ENCODE results near the gene PRR14. TPM values are rescaled to one million over a fixed set of nuclear protein-coding genes. Genes with fewer than 3 reads are reported as not detected.
A peak's percentile ranks its signal among the peaks of the same experiment; 100 is the strongest.

PRR14 gene
- total and polyA plus RNA-seq, 12 donors: 9.6 to 204 (median 39.3) TPM

- peaks cover 5% of the 10 kb centered on the region in 2 donors for H3K4me1 ChIP-seq (replicated peaks in 1 of 2)
- TF ChIP-seq POLR2A (IDR thresholded peaks at IDR 0.05): no peak
- no peak for TF ChIP-seq CTCF (IDR thresholded peaks at IDR 0.05)
- peak; percentile 53 to 76 (median 67) for DNase-seq
- peak overlapping the region; percentile 3 to 91 (median 74) for H3K4me3 ChIP-seq
- H3K36me3 ChIP-seq (replicated peaks in 1 of 2): peaks cover 0 to 35% of the 10 kb centered on the region in 2 donors
- no peaks in the 10 kb centered on the region for H3K9me3 ChIP-seq (replicated peaks in 1 of 3)
- intact Hi-C loops (cut with DNase I): no loop called here
- 12 to 32% (median 17%) methylated on average over 13 to 40 of the region's 40 CpGs for WGBS, 4 donors
- no peaks in the 10 kb centered on the region for H3K27me3 ChIP-seq
- H3K27ac ChIP-seq: peak overlapping the region; percentile 85 to 97 (median 91)
Observed at GRCh38 chr16:30609002-30609925, 41.5 kb upstream of the PRR14 start.

- DNase-seq: peak; percentile 95 to 97 (median 96)
- Histone ChIP-seq H3K4me3 (peak within 1 kb of the TSS; percentile 3 to 91 (median 74)), H3K4me1 (replicated peaks in 1 of 2) (peaks cover 5% of the 10 kb centered on the region in 2 donors), H3K27me3 (no peaks in the 10 kb centered on the region), H3K36me3 (replicated peaks in 1 of 2) (peaks cover 0 to 26% of the 10 kb centered on the region in 2 donors), H3K9me3 (replicated peaks in 1 of 3) (no peaks in the 10 kb centered on the region), H3K27ac (peak within 1 kb of the TSS; percentile 85 to 97 (median 91))
- intact Hi-C loops (cut with DNase I): loop anchor here in 1 of 2 donors (10.0 kb wide), 1 partner anchor 45 kb away; no protein-coding TSS in a partner anchor
- WGBS, 4 donors: 0 to 1% (median 0%) methylated on average over 30 to 63 of the region's 63 CpGs
- no peak for TF ChIP-seq CTCF (IDR thresholded peaks at IDR 0.05)
- TF ChIP-seq POLR2A (IDR thresholded peaks at IDR 0.05): peak; percentile 37 to 75
Observed at GRCh38 chr16:30609926-30610839, 40.6 kb upstream of the PRR14 start, which contains the start of gene ZNF689. Gene ZNF689, minus strand, starts transcription at chr16:30610389. Its CDS starts 348 bp downstream, at chr16:30610041.

GRCh38 chr16:30615358-30616091 is 35.2 kb upstream of the PRR14 start:
- no peak overlapping the region for H3K27ac ChIP-seq
- 38 to 51% (median 42%) methylated on average over 10 to 12 of the region's 12 CpGs for WGBS, 4 donors
- DNase-seq: peak; percentile 45 to 80 (median 61)
- no peak overlapping the region for H3K4me3 ChIP-seq
- no peaks in the 10 kb centered on the region for H3K9me3 ChIP-seq (replicated peaks in 1 of 3)
- H3K36me3 ChIP-seq (replicated peaks in 1 of 2): no peaks in the 10 kb centered on the region
- H3K27me3 ChIP-seq: no peaks in the 10 kb centered on the region
- intact Hi-C loops (cut with DNase I): loop anchor here in 1 of 2 donors (10.0 kb wide), 1 partner anchor 51 kb away; no protein-coding TSS in a partner anchor
- TF ChIP-seq CTCF (IDR thresholded peaks at IDR 0.05) (peak; percentile 27 to 59 (median 48)), POLR2A (IDR thresholded peaks at IDR 0.05) (no peak)
- peaks cover 0 to 16% of the 10 kb centered on the region in 2 donors for H3K4me1 ChIP-seq (replicated peaks in 1 of 2)

All from adrenal gland (tissue), 12 donors.